IMR-90 (cell line): ENCODE data around the gene PLXND1. TPM values are rescaled to one million over a fixed set of nuclear protein-coding genes. Genes with fewer than 3 reads are reported as not detected.

Experiments used
- ATAC-seq: fragments of 200-7000 bp; cut with Tn5 transposase; 2 replicates; pipeline ENCODE4 v1.9.1; 2020; ENCODE audit warnings: low read depth, mild to moderate bottlenecking, moderate library complexity
- BruUV-seq: library from RNA; stranded (reverse); fragments of 400-500 nt; replicated peaks from 2 replicates; lab custom pipeline; 2021; lab: Mats Ljungman, UMichigan
- CTCF ChIA-PET: fragments of 300-600 bp; formaldehyde crosslinking; extraction: SDS; loops from one replicate; lab custom pipeline; 2021; ENCODE audit warnings: antibody characterized with exemption; lab: Yijun Ruan, JAX
- POLR2A ChIA-PET: fragments of 300-600 bp; sonication (Branson Sonifier 250); formaldehyde crosslinking; loops from one replicate; lab custom pipeline; 2022; ENCODE audit warnings: antibody characterized with exemption; ENCODE audit not compliant: unreplicated experiment; lab: Charles Lee
- DNase-seq: peaks from one replicate; pipeline ENCODE4 v3.0.0; 2013
- H2AFZ ChIP-seq: replicated peaks from 2 replicates; pipeline ENCODE3; 2013; ENCODE audit warnings: low read length, mild to moderate bottlenecking; ENCODE audit not compliant: poor library complexity
- H2AK5ac ChIP-seq: 2 replicates; pipeline ENCODE4 v1.6.1; 2013; ENCODE audit warnings: low read depth, low read length, inconsistent platforms
- H2AK9ac ChIP-seq: replicated peaks from 2 replicates; pipeline ENCODE3; 2013; ENCODE audit warnings: mild to moderate bottlenecking, low read depth, low read length, moderate library complexity; ENCODE audit not compliant: poor library complexity
- H2BK120ac ChIP-seq: 2 replicates; pipeline ENCODE4 v1.6.1; 2013; ENCODE audit warnings: low read depth, low read length, inconsistent platforms
- H2BK15ac ChIP-seq: 3 replicates; pipeline ENCODE4 v1.6.1; 2013; ENCODE audit warnings: low read depth, low read length, inconsistent platforms
- H2BK20ac ChIP-seq: 2 replicates; pipeline ENCODE4 v1.6.1; 2013; ENCODE audit warnings: low read depth, mild to moderate bottlenecking, inconsistent platforms, low read length, moderate library complexity
- H2BK5ac ChIP-seq: 2 replicates; pipeline ENCODE4 v1.6.1; 2013; ENCODE audit warnings: mild to moderate bottlenecking, low read depth, low read length, inconsistent platforms; ENCODE audit not compliant: poor library complexity, severe bottlenecking
- H3K14ac ChIP-seq: replicated peaks from 2 replicates; pipeline ENCODE4 v1.6.1; 2013; ENCODE audit warnings: low read depth, low read length, inconsistent platforms
- H3K18ac ChIP-seq: 2 replicates; pipeline ENCODE4 v1.6.1; 2013; ENCODE audit warnings: low read depth, low read length, control low read depth
- H3K23ac ChIP-seq: 2 replicates; pipeline ENCODE4 v1.6.1; 2013; ENCODE audit warnings: low read depth, low read length, inconsistent platforms
- H3K27ac ChIP-seq: 2 replicates; pipeline ENCODE4 v1.5.1; 2013; ENCODE audit warnings: mild to moderate bottlenecking, control low read depth, low read length; ENCODE audit not compliant: insufficient read depth
- H3K27me3 ChIP-seq: 2 replicates; pipeline ENCODE4 v1.6.1; 2013; ENCODE audit warnings: low read length; ENCODE audit not compliant: control insufficient read depth, insufficient read depth
- H3K36me3 ChIP-seq: 2 replicates; pipeline ENCODE4 v1.6.1; 2013; ENCODE audit warnings: low read length, mixed read lengths; ENCODE audit not compliant: control insufficient read depth, insufficient read depth
- H3K4ac ChIP-seq: 2 replicates; pipeline ENCODE4 v1.6.1; 2013; ENCODE audit warnings: low read depth, low read length, inconsistent platforms
- H3K4me1 ChIP-seq: 2 replicates; pipeline ENCODE4 v1.6.1; 2013; ENCODE audit warnings: low read length, mixed read lengths; ENCODE audit not compliant: control insufficient read depth, insufficient read depth
- H3K4me2 ChIP-seq: 2 replicates; pipeline ENCODE4 v1.6.1; 2013; ENCODE audit warnings: low read depth, mild to moderate bottlenecking, control low read depth, low read length, moderate library complexity
- H3K4me3 ChIP-seq: 2 replicates; pipeline ENCODE4 v1.5.1; 2013; ENCODE audit warnings: low read depth, mild to moderate bottlenecking, control low read depth, low read length, moderate library complexity; ENCODE audit not compliant: insufficient read depth
- H3K56ac ChIP-seq: 2 replicates; pipeline ENCODE4 v1.6.1; 2013; ENCODE audit warnings: low read length, inconsistent platforms; ENCODE audit not compliant: insufficient read depth; ENCODE audit errors: extremely low read depth
- H3K79me1 ChIP-seq, 2 experiments: 2 replicates each; pipeline ENCODE4 v1.6.1; 2013; ENCODE audit warnings: low read length in 2 of 2, inconsistent platforms in 1 of 2, low read depth in 1 of 2
- H3K9ac ChIP-seq: 2 replicates; pipeline ENCODE4 v1.6.1; 2013; ENCODE audit warnings: low read depth, low read length, control low read depth
- H3K9me1 ChIP-seq: 2 replicates; pipeline ENCODE4 v1.6.1; 2013; ENCODE audit warnings: low read length, inconsistent platforms; ENCODE audit not compliant: insufficient read depth
- H3K9me3 ChIP-seq: 2 replicates; pipeline ENCODE4 v1.6.1; 2013; ENCODE audit warnings: low read length; ENCODE audit not compliant: control insufficient read depth, insufficient read depth
- H4K20me1 ChIP-seq: 2 replicates; pipeline ENCODE4 v1.6.1; 2013; ENCODE audit warnings: low read length, inconsistent platforms; ENCODE audit not compliant: insufficient read depth
- H4K5ac ChIP-seq: 2 replicates; pipeline ENCODE4 v1.6.1; 2013; ENCODE audit warnings: mild to moderate bottlenecking, low read depth, low read length, control low read depth
- H4K8ac ChIP-seq, 2 experiments: 2 replicates each; pipeline ENCODE4 v1.6.1; 2013; ENCODE audit warnings: low read depth in 2 of 2, low read length in 2 of 2, control low read depth in 1 of 2, inconsistent platforms in 1 of 2
- H4K91ac ChIP-seq: 2 replicates; pipeline ENCODE4 v1.6.1; 2013; ENCODE audit warnings: low read depth, low read length, inconsistent platforms; ENCODE audit not compliant: insufficient read depth
- BHLHE40 ChIP-seq: fragments of 150-350 bp; IDR thresholded peaks from 2 replicates; pipeline ENCODE4 v1.6.1; 2016; ENCODE audit warnings: mild to moderate bottlenecking, low read depth, low read length
- CEBPB ChIP-seq: IDR thresholded peaks from 2 replicates; pipeline ENCODE4 v1.6.1; 2012; ENCODE audit warnings: low read depth, low read length, improper control_type of control experiment
- CHD1 ChIP-seq: IDR thresholded peaks from 2 replicates; pipeline ENCODE4 v1.6.1; 2012; ENCODE audit warnings: low read depth, low read length, improper control_type of control experiment
- FOS ChIP-seq: fragments of 150-350 bp; IDR thresholded peaks from 2 replicates; pipeline ENCODE4 v1.6.1; 2016; ENCODE audit warnings: low read depth, low read length
- MAFK ChIP-seq: IDR thresholded peaks from 2 replicates; pipeline ENCODE4 v1.6.1; 2012; ENCODE audit warnings: low read depth, low read length, improper control_type of control experiment
- MAZ ChIP-seq: IDR thresholded peaks from 2 replicates; pipeline ENCODE4 v1.6.1; 2012; ENCODE audit warnings: low read depth, mild to moderate bottlenecking, low read length, improper control_type of control experiment, moderate library complexity, borderline replicate concordance
- MXI1 ChIP-seq: IDR thresholded peaks from 2 replicates; pipeline ENCODE4 v1.6.1; 2012; ENCODE audit warnings: low read depth, mild to moderate bottlenecking, low read length, moderate library complexity, borderline replicate concordance
- NFE2L2 ChIP-seq: fragments of 150-350 bp; IDR thresholded peaks from 2 replicates; pipeline ENCODE4 v1.6.1; 2016; ENCODE audit warnings: low read depth, mild to moderate bottlenecking, low read length
- POLR2A ChIP-seq: IDR thresholded peaks from 2 replicates; pipeline ENCODE4 v1.6.1; 2012; ENCODE audit warnings: mild to moderate bottlenecking, low read depth, low read length
- RAD21 ChIP-seq: IDR thresholded peaks from 2 replicates; pipeline ENCODE4 v1.6.1; 2012; ENCODE audit warnings: low read length, improper control_type of control experiment
- RCOR1 ChIP-seq: IDR thresholded peaks from 2 replicates; pipeline ENCODE4 v1.6.1; 2012; ENCODE audit warnings: mild to moderate bottlenecking, low read length, improper control_type of control experiment; ENCODE audit not compliant: insufficient replicate concordance
- RFX5 ChIP-seq: IDR thresholded peaks from 2 replicates; pipeline ENCODE4 v1.8.0; 2012; ENCODE audit warnings: low read depth, mild to moderate bottlenecking, low read length, moderate library complexity
- SMC3 ChIP-seq: fragments of 150-350 bp; IDR thresholded peaks from 2 replicates; pipeline ENCODE4 v1.6.1; 2016; ENCODE audit warnings: low read depth, mild to moderate bottlenecking, antibody characterized with exemption, low read length, moderate library complexity
- WGBS, 2 experiments: methylation state at CpG; one replicate each; pipeline versions ENCODE4 v1.1.5 to v1.1.7; 2013; ENCODE audit warnings: missing lambda C conversion rate in 2 of 2; ENCODE audit not compliant: insufficient read length in 1 of 2; ENCODE audit errors: extremely low coverage in 2 of 2; 5-methylcytosine and 5-hydroxymethylcytosine counted together
- dilution Hi-C: fragments of 300-500 bp; cut with HindIII; formaldehyde crosslinking; loops from one replicate; pipeline ENCODE4 v1.14.3; 2018; ENCODE audit warnings: low sequenced_read_pairs; ENCODE audit not compliant: unreplicated experiment
- in situ Hi-C: fragments of 300-500 bp; cut with MboI; formaldehyde crosslinking; loops from 3 replicates; pipeline ENCODE4 v1.14.3; 2019; ENCODE audit warnings: low sequenced_read_pairs, inconsistent platforms, mixed read lengths
- intact Hi-C: fragments of 100-400 bp; cut with micrococcal nuclease; formaldehyde crosslinking; loops from 2 replicates; pipeline ENCODE4 v1.10.0; 2022
- polyA plus RNA-seq, 3 experiments: library from polyadenylated mRNA; depleted of rRNA; stranded (reverse); fragments of >200 nt; gene quantifications; 2 replicates each; pipeline ENCODE4 v1.2.3, GENCODE V29; 2012; ENCODE audit warnings: low replicate concordance in 1 of 3
- total RNA-seq: library from RNA; depleted of rRNA; stranded (reverse); fragments of >200 nt; gene quantifications from 2 replicates; pipeline ENCODE4 v1.2.3, GENCODE V29; 2012
- TF ChIP-seq, protein P1 (sequence below): conservative IDR thresholded peaks from 2 replicates; pipeline ENCODE4 v1.5.1; 2012; ENCODE audit warnings: mild to moderate bottlenecking, low read depth, low read length, improper control_type of control experiment
- TF ChIP-seq, protein P2 (sequence below): fragments of 150-350 bp; IDR thresholded peaks from 2 replicates; pipeline ENCODE4 v1.6.1; 2016; ENCODE audit warnings: low read depth, mild to moderate bottlenecking, low read length, moderate library complexity, borderline replicate concordance

Gene PLXND1
- total and polyA plus RNA-seq, 2 of the 4 experiments (the other 2 are of a cell fraction) = 19.2 to 67.1 TPM

DNA sequence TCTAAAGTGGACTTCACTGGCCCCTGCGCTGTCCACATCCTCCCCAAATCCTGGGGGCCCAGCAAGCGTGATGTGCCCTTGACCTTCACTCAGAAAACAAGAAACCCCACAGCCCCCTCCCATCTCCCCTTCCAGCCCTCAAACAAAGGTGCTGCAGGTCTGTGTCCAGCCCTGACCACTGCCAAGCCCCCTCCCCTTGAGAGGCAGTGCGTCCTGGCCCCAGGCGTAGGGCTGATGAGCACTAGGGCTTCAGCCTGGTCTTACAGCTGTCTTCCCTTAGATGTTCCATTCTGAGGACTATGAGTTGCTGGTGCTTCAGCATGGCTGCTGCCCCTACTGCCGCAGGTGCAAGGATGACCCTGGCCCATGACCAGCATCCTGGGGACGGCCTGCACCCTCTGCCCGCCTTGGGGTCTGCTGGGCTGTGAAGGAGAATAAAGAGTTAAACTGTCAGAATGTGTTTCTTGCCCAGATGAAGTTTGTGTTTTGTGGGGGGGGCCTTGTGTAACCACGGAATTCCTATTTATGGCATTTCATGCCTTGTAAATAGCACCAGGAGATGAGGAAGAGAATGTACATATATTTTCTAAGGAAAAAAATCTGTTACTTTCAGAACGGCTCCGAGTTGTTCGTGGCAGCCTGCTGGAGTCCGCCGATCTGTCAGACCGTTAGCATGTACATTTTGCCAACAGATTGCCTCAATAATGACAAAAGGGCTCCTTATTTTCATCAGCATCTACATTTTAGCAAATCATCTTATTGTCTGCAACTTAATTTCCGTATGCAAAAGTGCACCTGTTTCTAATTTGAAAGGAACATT, 86.4 kb downstream of the PLXND1 start:
- no peak overlapping the region for H4K91ac ChIP-seq
- ChIA-PET POLR2A (no interaction called here), CTCF (no interaction called here)
- H3K14ac ChIP-seq = no peak overlapping the region
- no peak overlapping the region for H2BK120ac ChIP-seq
- no peak overlapping the region for H2AFZ ChIP-seq
- H2BK5ac ChIP-seq = no peak overlapping the region
- no peak overlapping the region for H3K4me3 ChIP-seq
- peaks cover 11% of the 10 kb centered on the region; the same call in 1 of the 2 replicates for H3K36me3 ChIP-seq
- H3K4me1 ChIP-seq = peaks cover under 1% of the 10 kb centered on the region; the same call in 1 of the 2 replicates
- no peak overlapping the region for H3K56ac ChIP-seq
- no peak overlapping the region for H2BK15ac ChIP-seq
- H3K4ac ChIP-seq = no peak overlapping the region
- in situ Hi-C loops = no loop called here
- H4K8ac ChIP-seq = no peak overlapping the region
- ATAC-seq (no peak), DNase-seq (no peak)
- 92% methylated on average over 10 of the region's 15 CpGs; no CpG with 5 or more reads in 1 of the 2 experiments for WGBS, 2 experiments
- no peak overlapping the region for H3K4me2 ChIP-seq
- H2AK5ac ChIP-seq = no peak overlapping the region
- H3K27me3 ChIP-seq = no peaks in the 10 kb centered on the region
- H3K9me1 ChIP-seq = peaks cover 3% of the 10 kb centered on the region; the same call in 1 of the 2 replicates
- peak overlapping the region; percentile 14 for H2AK9ac ChIP-seq
- no peak overlapping the region for H2BK20ac ChIP-seq
- dilution Hi-C loops = no loop called here
- BruUV-seq = no TSS peak
- intact Hi-C loops = no loop called here
- H3K79me1 ChIP-seq = no peaks in the 10 kb centered on the region
- H3K23ac ChIP-seq = no peak overlapping the region
- H3K9ac ChIP-seq = no peak overlapping the region
- no peak overlapping the region for H3K27ac ChIP-seq
- no peaks in the 10 kb centered on the region for H3K9me3 ChIP-seq
- H4K5ac ChIP-seq = no peak overlapping the region
- H3K18ac ChIP-seq = no peak overlapping the region
- H4K20me1 ChIP-seq = no peaks in the 10 kb centered on the region
- no peak for TF ChIP-seq SMC3
- TF ChIP-seq BHLHE40 = no peak
- no peak for TF ChIP-seq RAD21
- no peak for TF ChIP-seq NFE2L2
- TF ChIP-seq POLR2A = no peak
- no peak for TF ChIP-seq MAZ
- no peak for TF ChIP-seq FOS
- TF ChIP-seq RFX5 = no peak
- TF ChIP-seq CHD1 = no peak
- TF ChIP-seq, protein P1, sequence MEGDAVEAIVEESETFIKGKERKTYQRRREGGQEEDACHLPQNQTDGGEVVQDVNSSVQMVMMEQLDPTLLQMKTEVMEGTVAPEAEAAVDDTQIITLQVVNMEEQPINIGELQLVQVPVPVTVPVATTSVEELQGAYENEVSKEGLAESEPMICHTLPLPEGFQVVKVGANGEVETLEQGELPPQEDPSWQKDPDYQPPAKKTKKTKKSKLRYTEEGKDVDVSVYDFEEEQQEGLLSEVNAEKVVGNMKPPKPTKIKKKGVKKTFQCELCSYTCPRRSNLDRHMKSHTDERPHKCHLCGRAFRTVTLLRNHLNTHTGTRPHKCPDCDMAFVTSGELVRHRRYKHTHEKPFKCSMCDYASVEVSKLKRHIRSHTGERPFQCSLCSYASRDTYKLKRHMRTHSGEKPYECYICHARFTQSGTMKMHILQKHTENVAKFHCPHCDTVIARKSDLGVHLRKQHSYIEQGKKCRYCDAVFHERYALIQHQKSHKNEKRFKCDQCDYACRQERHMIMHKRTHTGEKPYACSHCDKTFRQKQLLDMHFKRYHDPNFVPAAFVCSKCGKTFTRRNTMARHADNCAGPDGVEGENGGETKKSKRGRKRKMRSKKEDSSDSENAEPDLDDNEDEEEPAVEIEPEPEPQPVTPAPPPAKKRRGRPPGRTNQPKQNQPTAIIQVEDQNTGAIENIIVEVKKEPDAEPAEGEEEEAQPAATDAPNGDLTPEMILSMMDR = no peak
- TF ChIP-seq, protein P2, sequence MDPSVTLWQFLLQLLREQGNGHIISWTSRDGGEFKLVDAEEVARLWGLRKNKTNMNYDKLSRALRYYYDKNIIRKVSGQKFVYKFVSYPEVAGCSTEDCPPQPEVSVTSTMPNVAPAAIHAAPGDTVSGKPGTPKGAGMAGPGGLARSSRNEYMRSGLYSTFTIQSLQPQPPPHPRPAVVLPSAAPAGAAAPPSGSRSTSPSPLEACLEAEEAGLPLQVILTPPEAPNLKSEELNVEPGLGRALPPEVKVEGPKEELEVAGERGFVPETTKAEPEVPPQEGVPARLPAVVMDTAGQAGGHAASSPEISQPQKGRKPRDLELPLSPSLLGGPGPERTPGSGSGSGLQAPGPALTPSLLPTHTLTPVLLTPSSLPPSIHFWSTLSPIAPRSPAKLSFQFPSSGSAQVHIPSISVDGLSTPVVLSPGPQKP = no peak
- no peak for TF ChIP-seq MAFK
- no peak for TF ChIP-seq MXI1
- TF ChIP-seq CEBPB = no peak
- no peak for TF ChIP-seq RCOR1
